ENCODE results near the gene CEMIP.

DNA sequence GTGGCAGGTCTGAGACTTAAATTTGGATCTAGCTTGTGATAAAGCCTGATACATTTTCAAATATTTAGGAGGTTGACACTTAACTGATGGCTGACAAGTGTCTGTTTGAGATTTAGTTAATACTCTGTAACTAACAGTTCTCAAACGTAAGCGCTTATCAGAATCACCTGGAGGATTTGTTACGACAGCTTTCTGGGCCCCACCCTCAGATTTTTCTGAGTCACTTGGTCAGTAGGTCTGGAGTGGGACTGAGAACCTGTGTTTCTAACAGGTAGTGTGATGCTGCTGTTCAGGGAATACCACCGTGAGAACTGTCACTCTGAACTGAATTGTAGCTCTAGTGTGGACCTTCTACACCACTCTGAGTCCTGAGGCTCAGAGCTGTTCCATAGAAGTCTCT, 85.5 kb downstream of the CEMIP start:
- TF ChIP-seq, protein P1, sequence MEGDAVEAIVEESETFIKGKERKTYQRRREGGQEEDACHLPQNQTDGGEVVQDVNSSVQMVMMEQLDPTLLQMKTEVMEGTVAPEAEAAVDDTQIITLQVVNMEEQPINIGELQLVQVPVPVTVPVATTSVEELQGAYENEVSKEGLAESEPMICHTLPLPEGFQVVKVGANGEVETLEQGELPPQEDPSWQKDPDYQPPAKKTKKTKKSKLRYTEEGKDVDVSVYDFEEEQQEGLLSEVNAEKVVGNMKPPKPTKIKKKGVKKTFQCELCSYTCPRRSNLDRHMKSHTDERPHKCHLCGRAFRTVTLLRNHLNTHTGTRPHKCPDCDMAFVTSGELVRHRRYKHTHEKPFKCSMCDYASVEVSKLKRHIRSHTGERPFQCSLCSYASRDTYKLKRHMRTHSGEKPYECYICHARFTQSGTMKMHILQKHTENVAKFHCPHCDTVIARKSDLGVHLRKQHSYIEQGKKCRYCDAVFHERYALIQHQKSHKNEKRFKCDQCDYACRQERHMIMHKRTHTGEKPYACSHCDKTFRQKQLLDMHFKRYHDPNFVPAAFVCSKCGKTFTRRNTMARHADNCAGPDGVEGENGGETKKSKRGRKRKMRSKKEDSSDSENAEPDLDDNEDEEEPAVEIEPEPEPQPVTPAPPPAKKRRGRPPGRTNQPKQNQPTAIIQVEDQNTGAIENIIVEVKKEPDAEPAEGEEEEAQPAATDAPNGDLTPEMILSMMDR (IDR thresholded peaks at IDR 0.05; ENCODE audit: poor library complexity): no peak
- TF ChIP-seq EZH2phosphoT487 (IDR thresholded peaks at IDR 0.05; ENCODE audit: low read depth, severe bottlenecking, unreplicated experiment): no peak
- no peak for TF ChIP-seq EZH2 (IDR thresholded peaks at IDR 0.05; ENCODE audit: borderline replicate concordance)
